Measurements from ENCODE around the gene TAF6L.

Gene TAF6L

GRCh38 chr11:62757846-62758788, 13.1 kb upstream of the TAF6L start:
- no peak for DNase-seq (ENCODE audit: low read depth, low spot score)

- DNase-seq (ENCODE audit: low read depth, low spot score) = peak; percentile 31
Observed at GRCh38 chr11:62760867-62761227, 10.3 kb upstream of the TAF6L start.

- DNase-seq (ENCODE audit: low read depth, low spot score) = no peak
Observed at GRCh38 chr11:62770778-62771143, 435 bp upstream of the TAF6L start.

- no peak for DNase-seq (ENCODE audit: low read depth, low spot score)
Observed at GRCh38 chr11:62774407-62774806, 3.2 kb downstream of the TAF6L start.

GRCh38 chr11:62775646-62776045, 4.5 kb downstream of the TAF6L start:
- no peak for DNase-seq (ENCODE audit: low read depth, low spot score)

- no peak for DNase-seq (ENCODE audit: low read depth, low spot score)
Observed at GRCh38 chr11:62777389-62777788, 6.2 kb downstream of the TAF6L start.

GRCh38 chr11:62778441-62778840, 7.2 kb downstream of the TAF6L start:
- DNase-seq (ENCODE audit: low read depth, low spot score) = no peak

GRCh38 chr11:62782753-62783152, 11.6 kb downstream of the TAF6L start:
- no peak for DNase-seq (ENCODE audit: low read depth, low spot score)

GRCh38 chr11:62786318-62787004, 15.3 kb downstream of the TAF6L start:
- peak; percentile 98 for DNase-seq (ENCODE audit: low read depth, low spot score)

GRCh38 chr11:62787005-62787759, 16.0 kb downstream of the TAF6L start, which contains the start of gene TMEM179B:
TMEM179B (plus strand) TSS chr11:62787402; CDS start chr11:62787432, 30 bp downstream.
- peak; percentile 99 for DNase-seq (ENCODE audit: low read depth, low spot score)

GRCh38 chr11:62788991-62789390, 17.8 kb downstream of the TAF6L start:
- DNase-seq (ENCODE audit: low read depth, low spot score) = peak; percentile 31

GRCh38 chr11:62789576-62789975, 18.4 kb downstream of the TAF6L start:
- no peak for DNase-seq (ENCODE audit: low read depth, low spot score)

GRCh38 chr11:62791501-62792201, 20.5 kb downstream of the TAF6L start, which contains the start of gene TMEM223:
TMEM223 (minus strand) TSS chr11:62792006; CDS start chr11:62791994, 12 bp downstream.
- DNase-seq (ENCODE audit: low read depth, low spot score) = peak; percentile 87

- DNase-seq (ENCODE audit: low read depth, low spot score) = peak; percentile 68
Observed at GRCh38 chr11:62792202-62792575, 21.0 kb downstream of the TAF6L start.

GRCh38 chr11:62794201-62794775, 23.1 kb downstream of the TAF6L start:
- no peak for DNase-seq (ENCODE audit: low read depth, low spot score)

GRCh38 chr11:62796281-62796680, 25.1 kb downstream of the TAF6L start:
- DNase-seq (ENCODE audit: low read depth, low spot score) = peak; percentile 32

- no peak for DNase-seq (ENCODE audit: low read depth, low spot score)
Observed at GRCh38 chr11:62799486-62799885, 28.3 kb downstream of the TAF6L start.

- DNase-seq (ENCODE audit: low read depth, low spot score) = no peak
Observed at GRCh38 chr11:62801071-62801470, 29.9 kb downstream of the TAF6L start.

GRCh38 chr11:62804310-62805075, 33.3 kb downstream of the TAF6L start:
- DNase-seq (ENCODE audit: low read depth, low spot score) = no peak

All from ELF-1 (cell line).